Stomach (tissue), 9 donors: ENCODE data around the gene DNTT. TPM values are rescaled to one million over a fixed set of nuclear protein-coding genes. Genes with fewer than 3 reads are reported as not detected.

Source experiments
- DNase-seq, 2 donors: peaks; one replicate each; pipeline versions ENCODE4 v3.0.0 to v3.0.0-alpha.2; 2013 to 2019
- H3K27ac ChIP-seq, 5 donors: fragments of 200-600 bp in 4 of 5; sonication (generic) in 4 of 5; one replicate each; pipeline ENCODE4 v1.5.1; 2013 to 2019; ENCODE audit warnings: mild to moderate bottlenecking in 1 of 5, moderate library complexity in 1 of 5
- H3K27me3 ChIP-seq, 3 donors: fragments of 200-600 bp; sonication (generic); one replicate each; pipeline ENCODE4 v1.5.1; 2017 to 2019; ENCODE audit warnings: mixed run types in 1 of 3
- H3K36me3 ChIP-seq, 4 donors: fragments of 200-600 bp; sonication (generic); 1 replicate in 3 of 4; 2 replicates in 1 of 4; pipeline ENCODE4 v1.5.1; 2016 to 2019
- H3K4me1 ChIP-seq, 4 donors: fragments of 200-600 bp; sonication (generic); one replicate each; pipeline ENCODE4 v1.5.1; 2016 to 2019
- H3K4me3 ChIP-seq, 4 donors: fragments of 200-600 bp; sonication (generic) in 3 of 4; one replicate each; pipeline ENCODE4 v1.5.1; 2016 to 2019; ENCODE audit warnings: mild to moderate bottlenecking in 1 of 4
- H3K9me3 ChIP-seq, 4 donors: fragments of 200-600 bp; sonication (generic); one replicate each; pipeline ENCODE4 v1.5.1; 2016 to 2019
- CTCF ChIP-seq, 7 experiments: fragments of 450-650 bp in 4 of 7; fragments of 200-600 bp in 3 of 7; sonication (generic) in 3 of 7; IDR thresholded peaks; one replicate each; pipeline ENCODE4 v1.5.1; 2016 to 2019; ENCODE audit warnings: antibody characterized with exemption in 7 of 7, control low read depth in 2 of 7, mild to moderate bottlenecking in 1 of 7
- EP300 ChIP-seq: sonication (generic); formaldehyde crosslinking; IDR thresholded peaks from one replicate; pipeline ENCODE4 v1.6.1; 2017; ENCODE audit warnings: antibody characterized with exemption
- POLR2A ChIP-seq, 4 donors: fragments of 450-650 bp; IDR thresholded peaks; one replicate each; pipeline ENCODE4 v1.6.1; 2016; ENCODE audit warnings: antibody characterized with exemption in 4 of 4, control low read depth in 2 of 4, mild to moderate bottlenecking in 1 of 4, moderate library complexity in 1 of 4
- POLR2AphosphoS5 ChIP-seq, 3 donors: sonication (generic); formaldehyde crosslinking; IDR thresholded peaks; one replicate each; pipeline ENCODE4 v1.6.1; 2016; ENCODE audit warnings: antibody characterized with exemption in 3 of 3
- WGBS, 5 donors: extraction: QIAGEN DNeasy Blood & Tissue Kit in 3 of 5; methylation state at CpG; one replicate each; pipeline versions ENCODE4 v1.1.5 to v1.1.7; 2013 to 2018; 5-methylcytosine and 5-hydroxymethylcytosine counted together
- intact Hi-C: fragments of 100-400 bp; cut with DNase I; formaldehyde crosslinking; loops from one replicate; pipeline ENCODE4 v1.15.1; 2023; ENCODE audit warnings: low total_unique reads
- polyA plus RNA-seq, 3 donors: library from polyadenylated mRNA; stranded (reverse); fragments of 200-250 nt; gene quantifications; one replicate each; pipeline ENCODE4 v1.2.3, GENCODE V29; 2013
- total RNA-seq, 5 donors: library from RNA; depleted of rRNA; stranded (reverse); fragments of >200 nt; gene quantifications; one replicate each; pipeline versions ENCODE4 v1.1.0 to v1.2.3, GENCODE V29; 2014 to 2016
- donor health status: healthy with polysubstance abuse.
- donor health status: Bipolar disorder and iron deficiency.
- donor health status: healthy.

DNTT gene
- total and polyA plus RNA-seq, 8 donors = not detected

- no peaks in the 10 kb centered on the region for H3K4me1 ChIP-seq
- no peaks in the 10 kb centered on the region for H3K9me3 ChIP-seq
- 81 to 96% (median 91%) methylated on average over 1 of the region's 1 CpG for WGBS, 5 donors
- peaks cover 0 to 12% (median 2%) of the 10 kb centered on the region in 3 donors for H3K27me3 ChIP-seq
- TF ChIP-seq CTCF (IDR thresholded peaks at IDR 0.05) = no peak
- TF ChIP-seq POLR2A (IDR thresholded peaks at IDR 0.05) = no peak
- no peak for TF ChIP-seq EP300
- TF ChIP-seq POLR2AphosphoS5 (IDR thresholded peaks at IDR 0.05) = no peak
- intact Hi-C loops = no loop called here
- no peaks in the 10 kb centered on the region for H3K36me3 ChIP-seq
- DNase-seq = no peak
- H3K4me3 ChIP-seq = no peak overlapping the region
- H3K27ac ChIP-seq = no peak overlapping the region
Observed at GRCh38 chr10:96322275-96322674, 18.0 kb downstream of the DNTT start.

- no peak for TF ChIP-seq EP300
- no peak for TF ChIP-seq POLR2A (IDR thresholded peaks at IDR 0.05)
- no peak for TF ChIP-seq CTCF (IDR thresholded peaks at IDR 0.05)
- no peak for TF ChIP-seq POLR2AphosphoS5 (IDR thresholded peaks at IDR 0.05)
- no peaks in the 10 kb centered on the region for H3K9me3 ChIP-seq
- H3K27ac ChIP-seq = no peak overlapping the region
- no peaks in the 10 kb centered on the region for H3K4me1 ChIP-seq
- intact Hi-C loops = no loop called here
- no peaks in the 10 kb centered on the region for H3K36me3 ChIP-seq
- no peak overlapping the region for H3K4me3 ChIP-seq
- no peak for DNase-seq
- 46 to 74% (median 56%) methylated on average over 2 of the region's 2 CpGs for WGBS, 5 donors
- peaks cover 0 to 15% (median 2%) of the 10 kb centered on the region in 3 donors for H3K27me3 ChIP-seq
Observed at GRCh38 chr10:96324447-96324846, 20.2 kb downstream of the DNTT start.

- no peak for TF ChIP-seq CTCF (IDR thresholded peaks at IDR 0.05)
- no peak for TF ChIP-seq EP300
- no peak for TF ChIP-seq POLR2A (IDR thresholded peaks at IDR 0.05)
- TF ChIP-seq POLR2AphosphoS5 (IDR thresholded peaks at IDR 0.05) = no peak
- peaks cover 0 to 15% (median 2%) of the 10 kb centered on the region in 3 donors for H3K27me3 ChIP-seq
Observed at GRCh38 chr10:96325719-96326373, 21.6 kb downstream of the DNTT start.

GRCh38 chr10:96327462-96327861, 23.2 kb downstream of the DNTT start:
- no peak overlapping the region for H3K4me3 ChIP-seq
- WGBS, 5 donors = 56 to 81% (median 79%) methylated on average over 4 to 7 of the region's 7 CpGs
- no peaks in the 10 kb centered on the region for H3K36me3 ChIP-seq
- no peak overlapping the region for H3K27ac ChIP-seq
- H3K9me3 ChIP-seq = no peaks in the 10 kb centered on the region
- intact Hi-C loops = no loop called here
- no peak for DNase-seq
- no peaks in the 10 kb centered on the region for H3K4me1 ChIP-seq
- TF ChIP-seq POLR2AphosphoS5 (IDR thresholded peaks at IDR 0.05) (no peak), EP300 (no peak), CTCF (IDR thresholded peaks at IDR 0.05) (no peak), POLR2A (IDR thresholded peaks at IDR 0.05) (no peak)
- H3K27me3 ChIP-seq = peaks cover 0 to 15% (median 0%) of the 10 kb centered on the region in 3 donors

More at GRCh38 chr10:96325719-96326373, 21.6 kb downstream of the DNTT start:
- 60 to 72% (median 69%) methylated on average over 4 of the region's 4 CpGs for WGBS, 5 donors
- Histone ChIP-seq H3K4me3 (no peak overlapping the region), H3K36me3 (no peaks in the 10 kb centered on the region), H3K9me3 (no peaks in the 10 kb centered on the region), H3K27ac (no peak overlapping the region), H3K4me1 (no peaks in the 10 kb centered on the region)
- DNase-seq = no peak
- intact Hi-C loops = no loop called here
